ENCODE results near the gene CD68. TPM values are rescaled to one million over a fixed set of nuclear protein-coding genes. Genes with fewer than 3 reads are reported as not detected.

The CD68 gene
- total and polyA plus RNA-seq, 7 experiments from 2014 or later: 0.12 to 176 (median 7.6) TPM

DNA sequence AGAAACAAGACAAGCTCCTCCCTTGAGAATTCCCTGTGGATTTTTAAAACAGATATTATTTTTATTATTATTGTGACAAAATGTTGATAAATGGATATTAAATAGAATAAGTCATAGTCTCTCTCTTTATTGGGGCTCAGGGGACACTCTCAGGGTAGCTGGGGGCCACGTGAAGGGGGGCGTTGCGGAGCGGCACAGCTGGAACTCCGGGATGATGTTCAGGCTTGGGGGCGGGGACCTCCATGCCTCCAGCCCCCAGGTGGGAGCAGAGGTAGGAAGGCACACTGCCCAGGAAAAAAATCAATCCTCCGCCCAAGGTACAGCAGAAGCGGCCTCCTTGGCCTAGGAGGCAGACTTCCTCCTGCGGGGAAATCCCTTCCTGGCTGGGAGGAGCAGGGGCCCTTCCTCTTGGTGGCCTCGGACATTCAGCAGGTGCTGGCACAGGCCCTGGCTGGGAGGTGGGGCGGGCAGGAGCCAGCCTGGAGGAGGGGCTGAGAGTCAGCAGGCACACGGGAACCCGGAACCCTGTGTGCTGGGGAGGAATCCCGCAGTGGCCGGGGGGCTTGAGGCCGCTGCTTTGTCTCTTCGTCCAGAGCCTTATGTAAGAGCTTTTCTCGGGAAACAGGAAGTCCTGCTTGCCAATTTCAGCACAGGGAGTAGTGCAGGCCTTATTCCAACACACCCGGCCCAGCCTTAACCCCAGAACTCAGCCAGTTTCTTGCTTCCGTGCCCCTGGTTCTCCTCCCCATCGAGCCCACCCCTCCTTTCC lies 21.5 kb upstream of the CD68 start:
- H3K27ac ChIP-seq (ENCODE audit: low read depth, low read length): peak overlapping the region; percentile 53
- Mint-ChIP-seq H3K4me1 (peaks cover 54 to 73% (median 63%) of the 10 kb centered on the region in 7 donors), H3K27me3 (peaks cover 0 to 2% (median 0%) of the 10 kb centered on the region in 5 donors), H3K36me3 (peaks cover 0 to 37% (median 10%) of the 10 kb centered on the region in 5 donors), H3K27ac (peak overlapping the region in 8 of 9 donors; percentile 57 to 95 (median 82)), H3K4me3 (peak overlapping the region; percentile 19 to 87 (median 70)), H3K9me3 (no peaks in the 10 kb centered on the region)
- ATAC-seq (peak; percentile 5), DNase-seq (no peak)
- H3K36me3 ChIP-seq (ENCODE audit: control insufficient read depth in 2 of 3, insufficient read depth in 3 of 3, low read length in 3 of 3): peaks cover 0 to 4% (median 0%) of the 10 kb centered on the region in 3 experiments
- H3K27me3 ChIP-seq (ENCODE audit: control insufficient read depth in 2 of 2, insufficient read depth in 2 of 2, low read length in 2 of 2): no peaks in the 10 kb centered on the region
- ChIA-PET CTCF (interaction anchor here (0.6 to 6.1 kb wide), 10 partner anchors 10 to 271 kb away, joined by 3 to 86 read pairs (median 4); partner anchors contain the start of gene TNFSF12), POLR2A (interaction anchor here (0.7 to 1.9 kb wide), 8 partner anchors 10 to 615 kb away, joined by 3 to 10 read pairs (median 4); partner anchors contain the start of gene ZBTB4)
- peaks cover 25 to 64% of the 10 kb centered on the region in 2 donors for H3K4me1 ChIP-seq (ENCODE audit: control insufficient read depth in 2 of 2, insufficient read depth in 2 of 2, low read length in 2 of 2)
- H3K9me3 ChIP-seq (ENCODE audit: control insufficient read depth in 2 of 3, low read length in 3 of 3): no peaks in the 10 kb centered on the region
- H3K4me3 ChIP-seq (ENCODE audit: low read length): no peak overlapping the region
- intact Hi-C loops (cut with micrococcal nuclease): no loop called here

GRCh38 chr17:7558544-7559319 lies 20.7 kb upstream of the CD68 start, which contains the start of gene TNFSF13:
Gene TNFSF13, plus strand, starts transcription at chr17:7558750. Its CDS starts 290 bp downstream, at chr17:7559040.
- H3K27me3 Mint-ChIP-seq: peaks cover 0 to 2% (median 0%) of the 10 kb centered on the region in 5 donors
- peak within 1 kb of the TSS; percentile 19 to 93 (median 70) for H3K4me3 Mint-ChIP-seq
- peaks cover 47 to 67% (median 57%) of the 10 kb centered on the region in 7 donors for H3K4me1 Mint-ChIP-seq
- peak within 1 kb of the TSS in 8 of 9 donors; percentile 71 to 95 (median 90) for H3K27ac Mint-ChIP-seq
- no peaks in the 10 kb centered on the region for H3K9me3 ChIP-seq (ENCODE audit: control insufficient read depth in 2 of 3, low read length in 3 of 3)
- intact Hi-C loops (cut with micrococcal nuclease): no loop called here
- peak within 1 kb of the TSS; percentile 53 for H3K27ac ChIP-seq (ENCODE audit: low read depth, low read length)
- H3K4me1 ChIP-seq (ENCODE audit: control insufficient read depth in 2 of 2, insufficient read depth in 2 of 2, low read length in 2 of 2): peaks cover 18 to 64% of the 10 kb centered on the region in 2 donors
- DNase-seq (peak in 1 of 9 donors; percentile 10), ATAC-seq (no peak)
- no peak within 1 kb of the TSS for H3K4me3 ChIP-seq (ENCODE audit: low read length)
- H3K9me3 Mint-ChIP-seq: no peaks in the 10 kb centered on the region
- peaks cover 0 to 32% (median 10%) of the 10 kb centered on the region in 5 donors for H3K36me3 Mint-ChIP-seq
- ChIA-PET POLR2A (interaction anchor here (0.6 to 3.6 kb wide), 7 partner anchors 25 to 615 kb away, joined by 3 to 20 read pairs (median 4); partner anchors contain the start of genes MPDU1, TMEM102 and ZBTB4), CTCF (interaction anchor here (1.0 to 6.1 kb wide), 6 partner anchors 17 to 44 kb away, joined by 3 to 86 read pairs (median 4); no protein-coding TSS in a partner anchor)
- peaks cover 0 to 8% (median 0%) of the 10 kb centered on the region in 3 experiments for H3K36me3 ChIP-seq (ENCODE audit: control insufficient read depth in 2 of 3, insufficient read depth in 3 of 3, low read length in 3 of 3)
- no peaks in the 10 kb centered on the region for H3K27me3 ChIP-seq (ENCODE audit: control insufficient read depth in 2 of 2, insufficient read depth in 2 of 2, low read length in 2 of 2)

DNA sequence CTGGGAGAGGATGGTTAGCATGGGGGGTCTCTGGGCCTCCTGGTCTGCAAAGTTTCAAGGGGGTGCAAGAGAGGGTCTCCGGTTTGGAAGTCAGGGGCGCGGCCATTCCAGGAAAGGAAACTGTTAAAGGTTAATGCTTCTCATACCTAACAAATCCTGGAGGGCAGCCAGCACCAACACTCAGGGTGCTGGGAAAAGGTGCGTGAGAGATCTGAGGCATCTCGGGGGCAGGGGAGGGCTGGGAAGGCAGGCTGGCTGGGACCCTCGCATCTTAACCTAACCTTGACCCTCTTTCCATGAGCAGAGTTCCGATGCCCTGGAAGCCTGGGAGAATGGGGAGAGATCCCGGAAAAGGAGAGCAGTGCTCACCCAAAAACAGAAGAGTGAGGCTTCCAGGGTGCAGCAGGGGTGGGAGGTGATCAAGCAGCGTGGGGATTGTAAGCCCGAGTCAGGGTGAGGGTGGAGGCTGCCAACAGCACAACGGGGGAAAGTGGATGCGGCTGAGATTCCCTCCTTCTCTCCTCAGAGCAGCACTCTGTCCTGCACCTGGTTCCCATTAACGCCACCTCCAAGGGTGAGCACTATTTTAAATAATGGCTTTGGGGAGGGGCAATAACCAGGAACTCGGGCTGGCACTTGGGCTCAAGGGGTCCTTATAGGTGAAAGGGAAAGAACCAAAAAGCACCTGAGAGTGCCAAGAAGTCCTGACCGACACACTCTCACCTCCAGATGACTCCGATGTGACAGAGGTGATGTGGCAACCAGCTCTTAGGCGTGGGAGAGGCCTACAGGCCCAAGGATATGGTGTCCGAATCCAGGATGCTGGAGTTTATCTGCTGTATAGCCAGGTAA lies 19.9 kb upstream of the CD68 start:
- H3K9me3 ChIP-seq (ENCODE audit: control insufficient read depth in 2 of 3, low read length in 3 of 3): no peaks in the 10 kb centered on the region
- Mint-ChIP-seq H3K4me3 (peak overlapping the region; percentile 29 to 97 (median 93)), H3K36me3 (peaks cover 0 to 31% (median 10%) of the 10 kb centered on the region in 5 donors), H3K4me1 (peaks cover 46 to 68% (median 58%) of the 10 kb centered on the region in 7 donors), H3K9me3 (no peaks in the 10 kb centered on the region), H3K27me3 (peaks cover 0 to 2% (median 0%) of the 10 kb centered on the region in 5 donors), H3K27ac (peak overlapping the region; percentile 49 to 100 (median 95))
- intact Hi-C loops (cut with micrococcal nuclease): loop anchor here in 1 of 2 donors (1.0 kb wide), 1 partner anchor 203 kb away; no protein-coding TSS in a partner anchor
- ATAC-seq: no peak
- H3K4me1 ChIP-seq (ENCODE audit: control insufficient read depth in 2 of 2, insufficient read depth in 2 of 2, low read length in 2 of 2): peaks cover 17 to 64% of the 10 kb centered on the region in 2 donors
- no peaks in the 10 kb centered on the region for H3K27me3 ChIP-seq (ENCODE audit: control insufficient read depth in 2 of 2, insufficient read depth in 2 of 2, low read length in 2 of 2)
- H3K4me3 ChIP-seq (ENCODE audit: low read length): no peak overlapping the region
- H3K36me3 ChIP-seq (ENCODE audit: control insufficient read depth in 2 of 3, insufficient read depth in 3 of 3, low read length in 3 of 3): peaks cover 0 to 16% (median 0%) of the 10 kb centered on the region in 3 experiments
- DNase-seq: peak in 1 of 9 donors; percentile 6
- CTCF ChIA-PET: interaction anchor here (1.0 to 6.1 kb wide), 19 partner anchors 7 to 224 kb away, joined by 3 to 86 read pairs (median 11); partner anchors contain the start of genes MPDU1, TNFSF12, TP53 and WRAP53
- H3K27ac ChIP-seq (ENCODE audit: low read depth, low read length): peak overlapping the region; percentile 92
- POLR2A ChIA-PET: interaction anchor here (0.6 to 3.9 kb wide), 18 partner anchors 12 to 345 kb away, joined by 3 to 45 read pairs (median 8); partner anchors contain the start of genes FXR2, MPDU1, POLR2A and SOX15

DNA sequence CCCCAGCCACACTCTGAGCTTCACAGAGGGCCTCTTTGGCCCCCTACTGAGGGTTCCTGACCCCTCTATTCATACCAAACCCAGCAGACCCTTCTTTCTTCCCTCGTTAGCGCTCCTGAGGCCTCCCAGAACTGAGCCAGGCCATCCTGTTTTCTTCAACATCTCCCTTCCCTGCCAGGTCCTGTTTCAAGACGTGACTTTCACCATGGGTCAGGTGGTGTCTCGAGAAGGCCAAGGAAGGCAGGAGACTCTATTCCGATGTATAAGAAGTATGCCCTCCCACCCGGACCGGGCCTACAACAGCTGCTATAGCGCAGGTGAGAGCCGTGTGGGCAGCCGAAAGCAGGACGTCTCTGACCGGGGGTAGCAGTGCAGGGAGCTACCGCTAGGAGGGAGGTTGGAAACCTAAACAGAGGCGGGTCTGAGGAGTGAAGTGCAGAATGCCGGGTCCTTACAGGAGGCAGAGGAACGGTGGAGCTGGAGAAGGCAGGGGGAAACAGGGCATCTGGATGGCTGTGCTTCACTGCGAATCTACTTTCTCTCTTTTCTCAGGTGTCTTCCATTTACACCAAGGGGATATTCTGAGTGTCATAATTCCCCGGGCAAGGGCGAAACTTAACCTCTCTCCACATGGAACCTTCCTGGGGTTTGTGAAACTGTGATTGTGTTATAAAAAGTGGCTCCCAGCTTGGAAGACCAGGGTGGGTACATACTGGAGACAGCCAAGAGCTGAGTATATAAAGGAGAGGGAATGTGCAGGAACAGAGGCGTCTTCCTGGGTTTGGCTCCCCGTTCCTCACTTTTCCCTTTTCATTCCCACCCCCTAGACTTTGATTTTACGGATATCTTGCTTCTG lies 19.0 kb upstream of the CD68 start:
- H3K27me3 ChIP-seq (ENCODE audit: control insufficient read depth in 2 of 2, insufficient read depth in 2 of 2, low read length in 2 of 2): no peaks in the 10 kb centered on the region
- peak overlapping the region; percentile 90 to 100 (median 96) for H3K27ac Mint-ChIP-seq
- ATAC-seq (peak; percentile 44), DNase-seq (peak in 6 of 9 donors; percentile 27 to 69 (median 44))
- peaks cover 37 to 60% (median 53%) of the 10 kb centered on the region in 7 donors for H3K4me1 Mint-ChIP-seq
- H3K27ac ChIP-seq (ENCODE audit: low read depth, low read length): peak overlapping the region; percentile 92
- H3K9me3 ChIP-seq (ENCODE audit: control insufficient read depth in 2 of 3, low read length in 3 of 3): no peaks in the 10 kb centered on the region
- CTCF ChIA-PET: interaction anchor here (0.5 to 6.1 kb wide), 33 partner anchors 8 to 254 kb away, joined by 3 to 86 read pairs (median 5); partner anchors contain the start of genes MPDU1, PLSCR3, SOX15 and TNFSF12
- peaks cover 17 to 58% of the 10 kb centered on the region in 2 donors for H3K4me1 ChIP-seq (ENCODE audit: control insufficient read depth in 2 of 2, insufficient read depth in 2 of 2, low read length in 2 of 2)
- intact Hi-C loops (cut with micrococcal nuclease): loop anchor here (1.0 kb wide), 22 partner anchors 8 to 308 kb away; partner anchors contain the start of genes ELP5 (in 2 of the 2), POLR2A (in 2 of the 2), EIF5A (in 1 of the 2) and FXR2 (in 1 of the 2)
- peaks cover 0 to 2% (median 0%) of the 10 kb centered on the region in 5 donors for H3K27me3 Mint-ChIP-seq
- H3K9me3 Mint-ChIP-seq: no peaks in the 10 kb centered on the region
- H3K4me3 ChIP-seq (ENCODE audit: low read length): peak overlapping the region; percentile 96
- peak overlapping the region; percentile 87 to 97 (median 93) for H3K4me3 Mint-ChIP-seq
- H3K36me3 ChIP-seq (ENCODE audit: control insufficient read depth in 2 of 3, insufficient read depth in 3 of 3, low read length in 3 of 3): peaks cover 4 to 24% (median 6%) of the 10 kb centered on the region in 3 experiments
- POLR2A ChIA-PET: interaction anchor here (0.6 to 3.9 kb wide), 25 partner anchors 8 to 205 kb away, joined by 3 to 45 read pairs (median 8); partner anchors contain the start of genes FXR2, MPDU1, POLR2A and SOX15
- H3K36me3 Mint-ChIP-seq: peaks cover 0 to 26% (median 8%) of the 10 kb centered on the region in 5 donors
